Right lobe of liver (tissue), 4 donors: Measurements from ENCODE around the gene EPS8.

Experiments
- POLR2A ChIP-seq: fragments of 450-650 bp; IDR thresholded peaks from one replicate; pipeline ENCODE4 v1.6.1; 2017; ENCODE audit warnings: antibody characterized with exemption, mild to moderate bottlenecking
- TF ChIP-seq, protein P1 (sequence below), 4 donors: fragments of 200-600 bp in 3 of 4; fragments of 450-650 bp in 1 of 4; IDR thresholded peaks; one replicate each; pipeline versions ENCODE4 v1.5.1 to v1.8.0; 2016 to 2022; ENCODE audit warnings: antibody characterized with exemption in 4 of 4, mild to moderate bottlenecking in 2 of 4
- donor health status: DM: no; HTN: no; CAD: no.
- donor health status: DM: no; HTN: no; CAD: no.
- donor health status: DM: no; HTN: yes; CAD: no.

DNA sequence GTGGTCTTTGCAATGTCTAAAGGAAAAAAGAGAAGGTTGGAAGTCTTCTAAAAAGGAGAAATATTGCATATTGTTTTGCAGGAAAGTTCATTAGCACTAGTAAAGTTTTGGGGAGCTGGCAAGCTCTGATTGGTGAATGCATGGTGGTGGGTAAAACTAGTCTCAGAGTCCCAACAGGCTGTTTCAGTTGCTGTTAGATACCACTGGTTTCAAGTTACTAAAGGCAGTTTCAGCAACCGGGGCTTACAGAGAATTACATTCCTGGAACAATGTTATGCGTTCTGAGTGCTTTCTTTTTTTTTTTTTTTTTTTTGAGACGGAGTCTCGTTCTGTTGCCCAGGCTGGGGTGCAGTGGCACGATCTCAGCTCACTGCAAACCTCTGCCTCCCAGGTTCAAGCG is 208.2 kb downstream of the EPS8 start:
- TF ChIP-seq, protein P1, sequence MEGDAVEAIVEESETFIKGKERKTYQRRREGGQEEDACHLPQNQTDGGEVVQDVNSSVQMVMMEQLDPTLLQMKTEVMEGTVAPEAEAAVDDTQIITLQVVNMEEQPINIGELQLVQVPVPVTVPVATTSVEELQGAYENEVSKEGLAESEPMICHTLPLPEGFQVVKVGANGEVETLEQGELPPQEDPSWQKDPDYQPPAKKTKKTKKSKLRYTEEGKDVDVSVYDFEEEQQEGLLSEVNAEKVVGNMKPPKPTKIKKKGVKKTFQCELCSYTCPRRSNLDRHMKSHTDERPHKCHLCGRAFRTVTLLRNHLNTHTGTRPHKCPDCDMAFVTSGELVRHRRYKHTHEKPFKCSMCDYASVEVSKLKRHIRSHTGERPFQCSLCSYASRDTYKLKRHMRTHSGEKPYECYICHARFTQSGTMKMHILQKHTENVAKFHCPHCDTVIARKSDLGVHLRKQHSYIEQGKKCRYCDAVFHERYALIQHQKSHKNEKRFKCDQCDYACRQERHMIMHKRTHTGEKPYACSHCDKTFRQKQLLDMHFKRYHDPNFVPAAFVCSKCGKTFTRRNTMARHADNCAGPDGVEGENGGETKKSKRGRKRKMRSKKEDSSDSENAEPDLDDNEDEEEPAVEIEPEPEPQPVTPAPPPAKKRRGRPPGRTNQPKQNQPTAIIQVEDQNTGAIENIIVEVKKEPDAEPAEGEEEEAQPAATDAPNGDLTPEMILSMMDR (IDR thresholded peaks at IDR 0.05): no peak
- TF ChIP-seq POLR2A: no peak
